Hematopoietic multipotent progenitor cell treated with erythropoietin and hydrocortisone succinate and interleukin-3 and kit ligand, for 4 days (in vitro differentiated cells): ENCODE measurements around the gene ARID4B.
A peak's percentile ranks its signal among the peaks of the same experiment; 100 is the strongest.
"Not testable (repeated sequence)": the region's sequence is repeated elsewhere in the genome, so short reads cannot be mapped to it uniquely, and the experiment has no call there.

ENCODE experiments used
- DNase-seq: peaks from one replicate; pipeline ENCODE4 v3.0.0-alpha.2; 2015

Gene ARID4B

DNA sequence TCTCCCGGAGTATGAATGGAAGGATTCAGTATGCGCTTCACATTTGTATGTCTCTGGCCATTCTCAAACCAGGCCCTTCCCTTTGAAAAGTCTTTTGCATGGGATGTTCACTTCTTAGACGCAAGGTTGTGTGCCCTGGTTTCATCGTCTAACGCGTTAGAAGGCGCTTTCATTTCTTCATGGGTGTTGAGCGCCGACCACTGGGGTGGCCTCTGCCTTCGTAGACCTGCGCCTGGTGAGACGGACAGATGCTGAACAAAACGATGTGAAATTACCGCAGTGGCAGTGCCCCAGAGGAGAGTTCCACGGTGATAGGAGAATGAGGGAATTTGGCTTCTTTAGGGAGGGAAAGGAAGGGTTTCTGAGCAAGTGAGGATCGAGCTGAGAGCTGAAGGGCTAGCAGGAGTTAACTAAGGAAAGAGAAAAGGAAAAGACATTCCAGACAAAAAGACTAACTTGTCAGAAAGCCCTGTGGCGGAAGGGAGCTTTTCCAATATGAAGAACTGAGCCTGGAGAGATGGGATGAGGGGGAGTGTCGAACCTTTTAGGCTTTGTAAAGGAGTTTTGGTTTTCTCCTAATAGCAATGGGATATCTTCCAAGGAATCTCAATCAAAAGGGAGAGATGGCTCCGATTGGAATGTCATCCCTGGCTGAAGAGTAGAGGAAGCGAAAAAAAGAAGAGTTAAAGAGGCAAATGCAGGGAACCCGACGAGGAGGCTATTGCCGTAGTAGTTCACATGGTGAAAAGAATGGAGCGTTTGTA is 1.3 kb upstream of the ARID4B start:
- peak; percentile 76 for DNase-seq

DNA sequence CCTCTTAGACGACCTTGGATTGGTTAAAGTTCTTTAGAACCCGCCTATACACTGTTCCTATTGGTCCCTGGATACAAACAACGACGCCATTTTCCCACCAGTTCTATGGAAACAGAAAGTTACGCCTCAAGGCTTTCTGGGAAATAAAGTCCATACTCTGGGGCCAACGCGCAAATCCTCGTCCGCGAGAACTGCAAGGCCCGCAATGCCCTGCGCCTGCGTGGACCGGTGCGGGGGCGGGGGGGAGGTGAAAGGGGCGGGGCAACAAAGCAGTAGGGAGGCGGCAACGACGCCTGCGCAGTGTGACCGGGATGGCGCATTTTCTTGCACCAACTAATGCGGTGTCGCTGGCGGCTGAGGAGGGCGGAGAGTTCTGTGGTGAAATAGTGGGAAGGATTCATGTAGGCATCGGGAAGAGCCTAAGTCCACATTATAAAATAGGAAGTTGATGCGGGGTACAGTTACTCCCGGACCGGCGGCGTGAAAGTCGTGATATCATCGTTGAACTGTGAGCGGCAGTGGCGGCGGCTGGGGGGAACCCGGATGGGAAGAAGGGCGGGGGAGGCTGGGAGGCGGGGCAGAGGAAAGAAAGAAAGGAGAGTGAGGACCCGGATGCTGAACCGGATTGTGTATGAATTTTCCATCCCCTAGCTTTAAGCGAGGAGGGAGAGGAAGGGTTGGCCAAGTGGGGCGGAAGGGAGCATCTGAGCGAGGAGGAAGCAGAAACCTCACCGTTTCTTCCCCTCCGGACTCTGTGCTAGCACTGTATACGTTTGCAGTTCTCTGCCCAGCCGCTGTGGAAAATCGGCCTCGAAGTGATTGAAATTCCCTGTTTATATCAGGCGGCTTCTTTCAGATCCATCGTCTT is 526 bp upstream of the ARID4B start, which contains the start of gene GGPS1:
Gene GGPS1, plus strand, starts transcription at position 300 of the 868 bp plus-strand sequence. CDS start 6,695 bp downstream, outside the sequence.
- DNase-seq: peak; percentile 100

DNA sequence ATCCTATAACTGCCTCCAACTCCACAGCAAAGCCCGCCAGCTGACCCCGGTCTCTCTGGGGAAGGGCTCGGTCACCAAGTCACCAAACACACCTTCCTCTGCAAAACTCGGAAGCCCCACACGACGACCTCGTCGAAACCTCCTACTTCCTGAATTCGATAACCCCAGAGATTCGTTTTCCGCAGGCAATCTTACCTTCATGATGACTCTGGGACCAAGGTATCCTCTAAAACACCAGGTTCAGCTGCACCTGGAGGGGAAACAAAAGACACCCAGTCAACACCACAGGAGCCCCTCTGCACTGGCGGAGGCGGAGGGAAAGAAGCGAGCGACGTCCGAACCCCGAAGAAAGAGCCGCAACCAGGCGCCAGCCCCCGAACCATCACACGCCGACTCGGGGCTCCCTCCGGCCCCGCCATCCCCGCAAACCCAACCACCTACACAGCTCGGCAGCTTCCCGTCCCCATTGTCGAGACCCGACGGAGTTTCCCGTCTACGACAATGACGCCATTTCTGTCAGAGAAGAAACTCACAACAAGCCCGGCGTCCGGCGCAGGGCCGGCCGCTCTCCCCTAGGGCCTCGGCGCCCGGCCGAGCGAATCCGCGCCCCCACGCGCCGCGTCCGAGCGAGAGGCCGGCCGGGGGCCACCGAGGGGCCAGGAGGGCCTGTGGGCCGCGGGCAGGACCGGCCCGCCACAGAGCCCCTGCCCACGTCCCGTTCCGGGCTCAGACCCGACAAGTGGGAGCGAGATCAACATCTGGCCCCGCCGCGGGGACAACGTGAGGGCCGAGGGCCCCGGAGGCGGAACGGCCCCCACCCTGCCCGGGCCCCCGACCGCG is 1.0 kb downstream of the ARID4B start:
- DNase-seq: peak; percentile 68

DNA sequence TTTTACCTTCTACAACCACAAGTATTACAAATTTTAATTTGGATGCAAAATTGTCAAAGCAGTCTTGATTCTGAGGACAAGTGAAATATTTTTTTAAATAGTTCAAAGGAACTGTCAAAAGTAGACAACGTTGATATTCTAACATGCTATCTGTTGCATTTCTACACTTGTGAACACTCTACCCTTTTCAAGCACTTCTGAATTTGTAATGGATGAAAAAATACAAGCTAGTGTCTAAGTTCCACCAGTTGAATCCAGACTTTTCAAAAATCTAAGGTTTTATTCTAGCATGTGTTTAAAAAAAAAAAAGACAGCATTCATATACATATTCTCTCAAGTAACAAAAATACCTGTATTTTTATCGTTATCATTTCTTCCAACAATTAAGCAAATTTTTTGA is 2.1 kb downstream of the ARID4B start:
- no peak for DNase-seq

DNA sequence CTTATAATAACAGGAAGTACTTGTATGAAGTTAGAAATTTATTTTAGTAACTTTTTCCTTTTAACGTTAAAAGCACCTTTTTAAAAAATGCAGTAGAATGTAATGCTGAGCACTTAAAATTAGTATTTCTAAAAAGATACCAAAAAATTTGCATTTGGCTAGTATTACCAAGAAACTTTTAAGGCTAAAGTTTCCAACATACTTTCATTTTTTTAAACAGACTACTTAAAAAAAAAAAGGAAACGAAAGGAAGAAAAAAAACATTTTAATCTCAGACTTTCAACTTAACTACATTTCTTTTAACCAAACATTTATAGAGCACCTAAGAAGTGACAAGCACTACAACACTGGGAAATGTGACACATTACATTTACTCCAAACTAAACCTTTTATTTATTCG is 2.8 kb downstream of the ARID4B start:
- DNase-seq: no peak

DNA sequence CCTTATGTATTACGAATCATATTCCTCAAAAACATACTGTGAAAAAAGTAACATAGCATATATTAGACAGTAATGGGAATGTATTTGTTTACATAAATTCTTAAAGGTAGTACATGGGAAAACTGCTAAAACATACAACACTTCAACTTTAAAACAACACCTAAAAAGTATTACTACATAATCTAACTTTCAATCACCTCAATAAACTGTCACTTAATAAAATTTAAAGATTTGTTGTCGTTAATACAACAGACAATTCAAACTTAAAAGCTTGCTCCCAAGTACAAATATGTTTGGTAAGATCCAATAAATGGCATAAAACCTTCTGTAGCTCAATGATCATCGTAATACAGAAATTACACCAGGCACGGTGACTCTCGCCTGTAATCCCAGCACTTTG is 3.7 kb downstream of the ARID4B start:
- DNase-seq: no peak

DNA sequence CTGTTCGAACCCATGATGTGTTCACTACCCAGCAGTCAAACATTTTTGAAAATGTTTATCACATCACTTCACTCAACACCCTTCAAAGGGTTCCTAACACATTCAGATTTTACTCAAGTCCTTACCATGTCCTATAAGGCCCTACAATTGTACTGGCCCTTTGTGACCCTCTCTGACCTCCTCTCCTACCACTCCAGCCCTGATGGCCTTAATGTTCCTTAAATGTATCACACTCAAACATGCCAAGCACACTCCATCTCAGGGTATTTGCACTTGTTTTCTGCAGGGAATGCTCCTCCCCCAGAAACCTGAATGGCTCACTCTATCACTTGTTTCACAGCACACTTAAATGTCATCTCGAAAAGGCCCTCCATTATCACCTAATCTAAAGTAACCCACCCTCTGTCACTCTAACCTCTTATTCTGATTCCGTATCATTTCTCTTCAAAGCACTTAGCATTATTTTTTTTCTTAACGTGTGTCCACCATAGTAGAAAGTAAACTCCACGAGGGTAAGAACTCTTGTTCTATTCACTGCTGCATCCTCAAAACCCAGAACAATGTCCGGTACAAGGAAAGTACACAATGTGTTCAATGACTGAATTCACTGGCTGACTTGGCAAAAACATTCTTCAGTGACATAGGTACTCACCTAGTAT is 7.3 kb downstream of the ARID4B start:
- no peak for DNase-seq

DNA sequence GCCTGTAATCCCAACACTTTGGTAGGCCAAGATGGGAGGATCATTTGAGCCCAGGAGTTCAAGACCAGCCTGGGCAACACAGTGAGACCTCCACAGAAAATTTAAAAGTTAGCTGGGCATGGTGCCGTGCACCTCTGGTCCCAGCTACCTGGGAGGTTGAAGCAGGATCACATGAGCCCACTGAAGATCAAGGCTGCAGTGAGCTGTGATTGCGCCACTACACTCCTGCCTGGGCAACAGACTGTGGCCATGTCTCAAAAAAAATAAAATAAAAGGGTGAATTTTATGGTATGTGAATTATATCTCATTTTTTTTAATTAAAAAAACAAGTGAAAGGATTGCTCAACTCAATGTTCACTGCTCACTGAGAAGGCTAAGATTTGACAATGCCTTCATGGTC is 8.7 kb downstream of the ARID4B start:
- no peak for DNase-seq

DNA sequence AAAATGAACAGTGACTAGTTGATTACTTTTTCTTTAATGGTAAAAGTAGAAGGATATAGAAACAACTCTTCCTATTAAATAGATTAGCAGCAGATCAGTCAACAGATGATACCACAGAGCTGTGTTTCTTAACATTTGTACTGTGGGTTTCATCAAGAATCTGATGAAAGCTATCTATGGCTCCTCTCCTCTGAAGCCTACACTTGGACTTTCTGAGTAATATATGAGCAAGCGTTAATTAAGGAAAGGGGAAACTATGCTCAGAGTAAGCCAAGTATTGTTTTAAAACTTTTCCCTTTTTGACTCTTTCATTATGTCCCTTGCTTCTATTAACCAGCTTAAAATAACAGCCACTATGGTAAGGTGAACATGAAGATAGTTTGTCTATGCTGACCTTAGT is 10.8 kb downstream of the ARID4B start:
- peak; percentile 49 for DNase-seq

DNA sequence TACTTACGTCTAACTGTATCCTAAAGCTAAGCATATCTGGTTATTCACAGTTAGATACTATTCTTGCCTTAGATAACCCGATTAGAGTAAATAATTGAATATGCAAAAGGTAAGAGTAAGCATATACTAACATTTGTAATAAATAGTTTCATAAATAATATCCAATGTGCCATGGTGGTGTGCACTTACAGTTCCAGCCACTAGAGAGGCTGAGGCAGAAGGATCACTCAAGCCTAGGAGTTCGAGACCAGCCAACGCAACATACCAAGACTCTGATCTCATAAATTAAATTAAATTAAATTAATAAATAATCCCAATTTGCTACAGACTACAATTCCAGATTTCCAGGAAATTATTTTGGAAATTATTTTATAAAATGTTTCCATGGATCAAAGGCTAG is 12.2 kb downstream of the ARID4B start:
- peak; percentile 33 for DNase-seq

DNA sequence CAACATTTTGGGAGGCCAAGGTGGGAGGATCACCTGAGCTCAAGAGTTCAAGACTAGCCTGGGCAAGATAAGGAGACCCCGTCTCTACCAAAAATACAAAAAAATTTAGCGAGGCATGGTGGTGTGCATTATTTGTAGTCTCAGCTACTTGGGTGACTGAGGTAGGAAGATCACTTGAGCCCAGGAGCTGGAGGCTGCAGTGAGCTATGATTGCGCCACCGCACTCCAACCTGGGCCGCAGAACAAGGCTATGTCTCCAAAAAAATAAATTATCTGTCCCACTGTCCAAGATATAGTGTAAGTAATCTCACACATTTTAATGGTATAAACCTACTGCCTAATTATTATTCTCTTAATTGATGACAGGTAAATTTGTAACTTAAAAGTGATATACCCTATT is 12.8 kb downstream of the ARID4B start:
- no peak for DNase-seq

DNA sequence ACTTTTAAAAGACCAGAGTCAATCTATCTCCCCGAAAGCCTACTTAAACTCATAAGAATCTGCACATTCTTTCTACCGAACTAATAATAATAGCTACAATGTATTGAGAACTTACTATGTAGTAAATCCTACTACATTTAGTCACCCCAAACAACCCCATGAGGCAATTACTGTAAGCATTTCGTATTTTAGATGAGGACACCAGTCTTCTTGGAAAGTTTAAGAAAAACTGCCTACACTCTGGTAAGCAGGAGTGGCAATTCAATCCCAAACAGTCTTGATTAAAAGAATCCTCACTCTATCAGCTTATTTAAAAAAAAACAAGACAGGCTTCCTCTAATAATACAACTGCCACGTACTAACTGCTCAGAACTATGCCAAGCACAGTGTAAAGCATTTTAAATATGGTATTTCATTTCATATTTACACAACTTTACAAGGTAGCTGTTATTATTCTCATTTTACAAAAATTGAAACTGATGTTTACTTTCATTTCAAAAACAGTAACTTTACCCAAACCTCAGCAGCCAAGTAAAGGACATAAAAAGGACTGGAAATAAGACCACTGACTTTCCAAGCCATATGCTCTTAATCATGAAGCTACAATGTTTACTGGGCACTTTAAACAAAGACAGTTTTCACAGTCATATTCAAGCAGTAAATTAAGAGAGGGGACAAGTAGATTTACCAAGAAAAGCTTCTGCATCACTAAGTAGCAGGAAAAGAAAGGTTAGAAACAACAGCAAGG is 13.9 kb downstream of the ARID4B start:
- no peak for DNase-seq

DNA sequence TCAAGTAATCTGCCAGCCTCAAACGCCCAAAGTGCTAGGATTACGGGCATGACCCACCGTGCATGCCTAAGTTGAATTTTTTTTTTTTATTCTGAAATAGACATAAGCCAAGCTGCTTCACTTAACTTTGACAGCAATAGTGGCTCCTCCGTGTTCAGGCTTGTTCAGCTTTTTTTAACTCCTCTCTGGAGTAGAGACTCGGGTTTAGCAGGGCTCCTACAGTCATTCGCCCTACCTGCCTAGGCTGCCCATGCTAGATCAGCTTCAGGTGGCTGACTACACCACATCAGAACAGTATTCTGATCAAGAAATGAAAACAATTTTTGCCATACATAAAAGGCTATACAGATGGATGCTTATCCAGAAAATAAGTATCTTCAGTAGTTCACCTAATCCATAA is 14.7 kb downstream of the ARID4B start:
- no peak for DNase-seq

DNA sequence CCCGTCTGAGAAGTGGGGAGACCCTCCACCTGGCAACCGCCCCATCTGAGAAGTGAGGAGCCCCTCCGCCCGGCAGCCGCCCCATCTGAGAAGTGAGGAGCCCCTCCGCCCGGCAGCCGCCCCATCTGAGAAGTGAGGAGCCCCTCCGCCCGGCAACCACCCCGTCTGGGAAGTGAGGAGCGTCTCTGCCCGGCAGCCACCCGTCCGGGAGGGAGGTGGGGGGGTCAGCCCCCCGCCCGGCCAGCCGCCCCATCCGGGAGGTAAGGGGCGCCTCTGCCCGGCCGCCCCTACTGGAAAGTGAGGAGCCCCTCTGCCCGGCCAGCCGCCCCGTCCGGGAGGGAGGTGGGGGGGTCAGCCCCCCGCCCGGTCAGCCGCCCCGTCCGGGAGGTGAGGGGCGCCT is 18.8 kb downstream of the ARID4B start:
- DNase-seq: not testable (repeated sequence)

DNA sequence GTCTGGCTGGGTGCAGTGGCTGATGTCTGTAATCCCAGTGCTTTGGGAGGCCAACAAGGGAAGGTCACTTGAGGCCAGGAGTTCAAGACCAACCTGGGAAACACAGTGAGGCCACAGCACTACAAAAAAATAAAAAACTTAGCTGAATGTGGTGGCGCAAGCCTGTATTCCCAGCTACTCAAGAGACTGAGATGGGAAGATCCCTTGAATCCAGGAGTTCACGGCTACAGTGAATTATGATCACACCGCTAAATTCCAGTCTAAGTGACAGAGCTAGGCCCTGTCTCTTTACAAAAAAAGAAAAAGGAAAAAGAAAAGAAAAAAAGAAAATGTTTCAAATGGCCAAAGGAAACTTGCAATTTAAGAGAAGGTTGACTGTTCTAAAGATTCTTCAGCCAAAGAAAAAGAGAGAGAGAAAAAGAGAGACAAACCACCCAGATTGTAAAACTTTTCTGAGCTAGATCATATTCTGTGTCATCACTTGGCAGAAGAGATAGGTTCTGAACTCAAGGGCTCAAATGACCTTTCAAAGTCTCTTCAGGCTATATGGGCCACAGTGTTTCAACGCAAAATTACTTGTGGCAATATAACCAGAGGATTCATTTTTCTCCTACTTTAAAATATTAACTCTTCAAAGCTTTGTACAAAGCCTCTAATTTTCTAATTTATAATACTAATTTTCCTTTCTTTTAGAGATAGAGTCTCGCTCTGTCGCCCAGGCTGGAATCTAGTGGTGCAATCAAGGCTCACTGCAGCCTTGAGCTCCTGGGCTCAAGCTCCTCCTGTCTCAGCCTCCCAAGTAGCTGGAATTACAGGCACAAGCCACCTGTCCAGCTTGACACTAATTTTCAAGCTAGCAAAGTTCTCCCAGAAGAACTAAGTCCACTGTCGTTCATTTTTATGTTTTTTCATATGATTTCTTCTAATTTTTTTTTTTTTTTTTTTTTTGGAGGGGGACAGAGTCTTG is 20.5 kb downstream of the ARID4B start:
- DNase-seq: no peak

DNA sequence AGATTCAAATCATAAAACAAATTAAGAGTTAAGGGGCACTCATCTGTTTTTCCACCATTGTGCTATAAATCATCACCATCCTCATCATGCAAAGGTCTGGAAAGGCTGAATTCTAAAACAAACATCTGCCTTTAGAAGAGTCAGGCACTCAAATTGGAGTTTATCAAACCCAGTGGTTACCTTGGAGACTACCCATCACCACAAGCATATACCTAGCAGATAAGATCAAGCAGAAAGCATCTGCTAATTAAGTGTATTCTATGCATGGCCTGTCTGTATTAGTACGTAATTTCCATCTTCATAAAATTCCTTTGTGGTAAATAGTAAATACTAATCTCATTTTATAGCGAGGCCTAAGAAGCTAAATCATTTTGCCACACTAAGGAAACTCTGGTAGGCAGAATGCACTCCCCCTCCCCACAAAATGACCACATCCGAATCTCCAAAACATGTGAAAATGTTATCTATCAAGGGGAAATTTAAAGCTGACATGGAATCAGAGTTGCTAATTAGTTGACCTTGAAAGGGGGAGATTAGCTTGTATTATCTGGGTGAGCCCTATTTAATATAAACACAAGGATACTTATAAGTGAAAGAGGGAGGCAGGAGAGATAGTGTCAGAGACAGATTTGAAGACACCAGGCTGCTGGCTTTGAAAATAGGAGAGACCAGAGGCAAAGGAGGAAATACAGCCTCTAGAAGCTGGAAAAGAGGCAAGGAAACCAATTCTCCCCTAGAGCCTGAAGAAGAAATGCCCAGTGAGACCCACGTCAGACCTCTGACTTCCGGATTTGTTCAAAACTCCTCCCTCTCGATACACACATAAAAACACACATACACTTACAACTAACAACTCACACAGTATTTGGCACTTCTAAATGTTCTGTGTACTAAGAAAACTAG is 23.2 kb downstream of the ARID4B start:
- peak; percentile 69 for DNase-seq

DNA sequence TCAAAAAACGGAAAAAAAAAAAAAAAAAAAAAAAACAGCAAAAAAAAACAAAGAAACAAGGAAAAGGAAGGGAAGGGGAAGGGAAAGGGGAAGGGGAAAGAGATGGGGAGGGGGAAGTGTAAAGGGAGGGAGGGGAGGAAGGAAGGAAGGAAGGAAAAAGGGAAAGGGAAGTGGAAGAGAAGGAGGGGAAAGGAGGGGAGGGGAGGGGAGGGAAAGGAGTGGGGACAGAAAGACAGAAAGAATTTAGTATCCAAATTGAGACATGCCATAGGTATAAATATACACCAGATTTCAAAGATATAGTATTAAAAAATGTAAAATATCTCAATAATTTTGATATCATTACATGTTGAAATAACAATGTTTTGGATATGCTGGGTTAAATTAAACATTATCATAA is 25.8 kb downstream of the ARID4B start:
- no peak for DNase-seq

DNA sequence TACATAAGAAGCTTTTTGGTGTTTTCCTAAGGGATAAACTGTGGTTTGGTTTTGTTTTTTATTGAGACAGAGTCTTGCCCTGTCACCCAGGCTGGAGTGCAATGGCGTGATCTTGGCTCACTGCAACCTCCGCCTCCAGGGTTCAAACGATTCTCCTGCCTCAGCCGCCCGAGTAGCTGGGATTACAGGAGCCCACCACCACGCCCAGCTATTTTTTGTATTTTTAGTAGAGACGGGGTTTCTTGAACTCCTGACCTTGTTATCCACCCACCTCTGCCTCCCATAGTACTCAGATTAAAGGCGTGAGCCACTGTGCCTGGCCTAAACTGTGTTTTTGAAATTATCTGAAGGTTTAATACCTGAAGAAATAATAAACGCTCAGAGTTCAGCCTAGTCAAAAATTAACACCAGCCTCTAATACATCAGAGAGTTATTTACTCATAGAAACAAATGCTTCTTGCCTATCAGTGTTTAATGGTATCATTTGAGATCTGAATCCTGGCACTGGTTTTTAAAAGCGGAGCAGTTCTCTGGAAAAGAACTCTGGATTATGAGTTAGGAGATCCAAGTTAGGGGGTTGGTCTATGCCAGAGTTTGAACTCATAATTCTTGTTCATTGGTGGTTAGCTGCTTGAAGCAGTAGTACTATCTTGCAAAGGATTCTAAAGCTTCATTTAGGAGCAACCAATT is 28.7 kb downstream of the ARID4B start:
- no peak for DNase-seq

DNA sequence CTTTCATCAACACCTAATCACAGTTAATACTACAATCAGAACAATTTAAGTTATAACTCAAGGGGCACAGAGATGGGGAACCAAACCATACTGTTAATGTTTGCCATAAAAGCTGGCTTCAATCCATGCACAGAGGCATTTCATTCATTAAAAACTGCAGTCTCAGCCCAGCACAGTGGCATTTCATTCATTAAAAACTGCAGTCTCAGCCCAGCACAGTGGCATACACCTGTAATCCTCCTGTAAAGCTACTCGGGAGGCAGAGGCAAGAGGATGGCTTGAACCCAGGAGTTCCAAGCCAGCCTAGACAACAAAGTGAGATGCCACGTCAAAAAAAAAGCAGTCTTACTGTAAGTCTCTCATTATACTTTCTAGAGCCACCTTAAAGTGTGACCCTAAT is 29.2 kb downstream of the ARID4B start:
- no peak for DNase-seq
